Endothelial cell of umbilical vein (primary cell): ENCODE data around the gene RSKR.

Source experiments
- CTCF ChIP-seq, 2 donors: IDR thresholded peaks; 1 replicate in 1 of 2; 2 replicates in 1 of 2; pipeline ENCODE4 v1.5.1; 2011; ENCODE audit warnings: low read length in 2 of 2, mild to moderate bottlenecking in 2 of 2, moderate library complexity in 2 of 2, control low read depth in 1 of 2, inconsistent platforms in 1 of 2, low read depth in 1 of 2; ENCODE audit not compliant: insufficient read depth in 1 of 2; ENCODE audit errors: extremely low read depth in 1 of 2
- EZH2 ChIP-seq: IDR thresholded peaks from 2 replicates; pipeline ENCODE4 v1.6.1; 2012; ENCODE audit warnings: borderline replicate concordance, low read depth, mild to moderate bottlenecking, moderate library complexity, low read length, inconsistent platforms; ENCODE audit not compliant: severe bottlenecking
- FOS ChIP-seq: IDR thresholded peaks from 2 replicates; pipeline ENCODE4 v1.6.1; 2011; ENCODE audit warnings: mild to moderate bottlenecking, low read length, moderate library complexity, borderline replicate concordance; ENCODE audit not compliant: insufficient read depth
- GATA2 ChIP-seq: IDR thresholded peaks from 2 replicates; pipeline ENCODE4 v1.7.0; 2011; ENCODE audit warnings: low read depth, mild to moderate bottlenecking, moderate library complexity, mixed read lengths, low read length; ENCODE audit not compliant: insufficient read length, insufficient read depth
- JUN ChIP-seq: IDR thresholded peaks from 2 replicates; pipeline ENCODE4 v1.6.1; 2011; ENCODE audit warnings: borderline replicate concordance, low read depth; ENCODE audit not compliant: insufficient read length, insufficient read depth
- MAX ChIP-seq: IDR thresholded peaks from 2 replicates; pipeline ENCODE4 v1.6.1; 2011; ENCODE audit not compliant: insufficient read depth, insufficient read length
- MYC ChIP-seq: IDR thresholded peaks from one replicate; pipeline ENCODE4 v1.6.1; 2011; ENCODE audit warnings: mild to moderate bottlenecking, low read depth, low read length
- POLR2A ChIP-seq: IDR thresholded peaks from 2 replicates; pipeline ENCODE4 v1.6.1; 2012; ENCODE audit warnings: low read depth, mild to moderate bottlenecking, control low read depth, low read length
- POLR2AphosphoS5 ChIP-seq: IDR thresholded peaks from 2 replicates; pipeline ENCODE4 v1.6.1; 2012; ENCODE audit warnings: low read depth, mild to moderate bottlenecking, control low read depth, low read length, moderate library complexity; ENCODE audit not compliant: insufficient read depth

- TF ChIP-seq MAX (no peak), POLR2A (no peak), JUN (no peak), CTCF (IDR thresholded peaks at IDR 0.05; ENCODE audit: extremely low read depth in 1 of 2, insufficient read depth in 1 of 2, low read depth in 1 of 2, low read length in 2 of 2) (no peak), POLR2AphosphoS5 (no peak), EZH2 (no peak), FOS (no peak), MYC (no peak), GATA2 (no peak)
These were observed 50.5 kb downstream of the RSKR start for GRCh38 chr17:28563475-28563874.
